Left forelimb (tissue), 1 donor: ENCODE results near the gene MRPL18.
"Not testable (repeated sequence)": the region's sequence is repeated elsewhere in the genome, so short reads cannot be mapped to it uniquely, and the experiment has no call there.

Experiments
- DNase-seq: peaks from one replicate; pipeline ENCODE4 v3.0.0-alpha.2; 2018; ENCODE audit warnings: low spot score

The MRPL18 gene

GRCh38 chr6:159790149-159790955 is at the start of gene MRPL18:
MRPL18 (plus strand) TSS chr6:159790467; CDS start chr6:159790588, 121 bp downstream.
- DNase-seq = peak; percentile 95

GRCh38 chr6:159742165-159742564 is 48.1 kb upstream of the MRPL18 start:
- no peak for DNase-seq

GRCh38 chr6:159745081-159745480 is 45.2 kb upstream of the MRPL18 start:
- no peak for DNase-seq

GRCh38 chr6:159746759-159747158 is 43.5 kb upstream of the MRPL18 start:
- no peak for DNase-seq

GRCh38 chr6:159748127-159748526 is 42.1 kb upstream of the MRPL18 start:
- DNase-seq = not testable (repeated sequence)

GRCh38 chr6:159751448-159751847 is 38.8 kb upstream of the MRPL18 start:
- no peak for DNase-seq

GRCh38 chr6:159753081-159753872 is 37.0 kb upstream of the MRPL18 start:
- no peak for DNase-seq

GRCh38 chr6:159754401-159754800 is 35.9 kb upstream of the MRPL18 start:
- no peak for DNase-seq

- no peak for DNase-seq
These were observed 35.0 kb upstream of the MRPL18 start for GRCh38 chr6:159754959-159755914.

- DNase-seq = no peak
These were observed 33.8 kb upstream of the MRPL18 start for GRCh38 chr6:159756508-159756907.

- no peak for DNase-seq
These were observed 32.0 kb upstream of the MRPL18 start for GRCh38 chr6:159758031-159759001.

GRCh38 chr6:159759645-159760044 is 30.6 kb upstream of the MRPL18 start:
- DNase-seq = no peak

- no peak for DNase-seq
These were observed 29.6 kb upstream of the MRPL18 start for GRCh38 chr6:159760602-159761057.

- no peak for DNase-seq
These were observed 29.0 kb upstream of the MRPL18 start for GRCh38 chr6:159761129-159761872.

- DNase-seq = peak; percentile 94
These were observed 28.2 kb upstream of the MRPL18 start, which contains the start of gene ACAT2 for GRCh38 chr6:159761873-159762680. ACAT2 (plus strand) TSS chr6:159762045; CDS start chr6:159762088, 43 bp downstream.

- no peak for DNase-seq
These were observed 27.5 kb upstream of the MRPL18 start for GRCh38 chr6:159762681-159763293.

- DNase-seq = no peak
These were observed 23.4 kb upstream of the MRPL18 start for GRCh38 chr6:159766906-159767305.

GRCh38 chr6:159769470-159769869 is 20.8 kb upstream of the MRPL18 start:
- no peak for DNase-seq
